GM12878 (cell line): ENCODE data around the gene MYBBP1A. TPM values are rescaled to one million over a fixed set of nuclear protein-coding genes. Genes with fewer than 3 reads are reported as not detected.

Source experiments
- ATAC-seq: fragments of 200-7000 bp; cut with Tn5 transposase; 3 replicates; pipeline ENCODE4 v1.9.1; 2020; ENCODE audit warnings: mild to moderate bottlenecking, moderate library complexity
- BruUV-seq: library from RNA; stranded (reverse); fragments of 400-500 nt; replicated peaks from 2 replicates; lab custom pipeline; 2021; lab: Mats Ljungman, UMichigan
- CTCF ChIA-PET: fragments of 300-600 bp; sonication (Branson Sonifier 250); formaldehyde crosslinking; extraction: SDS; loops from one replicate; lab custom pipeline; 2021; ENCODE audit warnings: inconsistent platforms; lab: Yijun Ruan, JAX
- POLR2A ChIA-PET: fragments of 350-600 bp; formaldehyde crosslinking; extraction: SDS; loops from one replicate; lab custom pipeline; 2021; ENCODE audit warnings: inconsistent platforms; lab: Charles Lee
- RAD21 ChIA-PET: fragments of 300-600 bp; sonication (Branson Sonifier 250); formaldehyde crosslinking; loops from one replicate; lab custom pipeline; 2023; ENCODE audit warnings: antibody characterized with exemption; ENCODE audit not compliant: unreplicated experiment; lab: Charles Lee
- SMC1A ChIA-PET: fragments of 300-600 bp; sonication (Branson Sonifier 250); formaldehyde crosslinking; loops from one replicate; lab custom pipeline; 2023; ENCODE audit not compliant: unreplicated experiment, uncharacterized antibody; lab: Charles Lee
- DNase-seq: peaks from one replicate; pipeline ENCODE4 v3.0.0-alpha.2; 2011; ENCODE audit warnings: low read depth, low spot score
- FAIRE-seq: peaks from 3 replicates; lab custom pipeline; 2011; peaks lifted over from hg19 to GRCh38; lab: Jason Lieb, UNC
- H2AFZ ChIP-seq: 2 replicates; pipeline ENCODE4 v1.6.0; 2011; ENCODE audit warnings: low read depth, low read length, control low read depth; ENCODE audit not compliant: control insufficient read depth
- H3K27ac ChIP-seq: 2 replicates; pipeline ENCODE4 v1.5.1; 2011; ENCODE audit warnings: control low read depth; ENCODE audit not compliant: control insufficient read depth, insufficient read depth
- H3K27me3 ChIP-seq, 2 experiments: replicated peaks in 1 of 2; 2 replicates each; pipeline versions ENCODE4 v1.6.0 to v1.6.1; 2011; ENCODE audit warnings: low read length in 1 of 2; ENCODE audit not compliant: control insufficient read depth in 2 of 2, insufficient read depth in 2 of 2
- H3K36me3 ChIP-seq, 2 experiments: 2 replicates each; pipeline ENCODE4 v1.5.1; 2011; ENCODE audit warnings: low read length in 1 of 2; ENCODE audit not compliant: control insufficient read depth in 2 of 2, insufficient read depth in 2 of 2
- H3K4me1 ChIP-seq: 2 replicates; pipeline ENCODE4 v1.6.1; 2011; ENCODE audit warnings: mild to moderate bottlenecking, low read length, moderate library complexity, mixed read lengths; ENCODE audit not compliant: control insufficient read depth, insufficient read depth
- H3K4me2 ChIP-seq: 2 replicates; pipeline ENCODE4 v1.6.0; 2011; ENCODE audit warnings: control low read depth; ENCODE audit not compliant: control insufficient read depth, insufficient read depth
- H3K4me3 ChIP-seq: fragments of 200-600 bp; sonication (generic); 2 replicates; pipeline ENCODE4 v1.5.1; 2016
- H3K79me2 ChIP-seq: 2 replicates; pipeline ENCODE4 v1.6.0; 2011; ENCODE audit warnings: low read length; ENCODE audit not compliant: control insufficient read depth, insufficient read depth
- H3K9ac ChIP-seq: 2 replicates; pipeline ENCODE4 v1.8.0; 2011; ENCODE audit warnings: low read length, control low read depth, mixed read lengths; ENCODE audit not compliant: control insufficient read depth, insufficient read depth
- H3K9me3 ChIP-seq: replicated peaks from 3 replicates; pipeline ENCODE4 v1.5.1; 2011; ENCODE audit warnings: mild to moderate bottlenecking, low read length; ENCODE audit not compliant: control insufficient read depth, insufficient read depth
- H4K20me1 ChIP-seq: 2 replicates; pipeline ENCODE4 v1.6.0; 2011; ENCODE audit not compliant: control insufficient read depth, insufficient read depth
- BCL3 ChIP-seq: IDR thresholded peaks from 2 replicates; pipeline ENCODE4 v1.6.1; 2011; ENCODE audit warnings: borderline replicate concordance, low read depth, mild to moderate bottlenecking, moderate library complexity, low read length; ENCODE audit not compliant: insufficient read depth, poor library complexity, severe bottlenecking
- BRCA1 ChIP-seq: IDR thresholded peaks from 2 replicates; pipeline ENCODE4 v1.6.1; 2011; ENCODE audit warnings: low read depth, low read length, improper control_type of control experiment
- CHD2 ChIP-seq: IDR thresholded peaks from 2 replicates; pipeline ENCODE4 v1.6.1; 2011; ENCODE audit warnings: low read depth, low read length, improper control_type of control experiment, borderline replicate concordance
- EGR1 ChIP-seq, 2 experiments: IDR thresholded peaks; 1 replicate in 1 of 2; 2 replicates in 1 of 2; pipeline ENCODE4 v1.6.1; 2011 to 2012; ENCODE audit warnings: low read depth in 2 of 2, low read length in 2 of 2, borderline replicate concordance in 1 of 2, mild to moderate bottlenecking in 1 of 2, moderate library complexity in 1 of 2
- FOS ChIP-seq: IDR thresholded peaks from 3 replicates; pipeline ENCODE4 v1.6.1; 2011; ENCODE audit warnings: borderline replicate concordance; ENCODE audit not compliant: insufficient read length; ENCODE audit errors: extremely low read depth
- MTA2 ChIP-seq: fragments of 450-650 bp; IDR thresholded peaks from 2 replicates; pipeline ENCODE4 v1.6.1; 2016; ENCODE audit warnings: low read depth, mild to moderate bottlenecking, moderate library complexity
- NFIC ChIP-seq: IDR thresholded peaks from 2 replicates; pipeline ENCODE4 v1.6.1; 2012; ENCODE audit warnings: low read depth, mild to moderate bottlenecking, inconsistent platforms, low read length, moderate library complexity
- NKRF ChIP-seq: fragments of 450-650 bp; conservative IDR thresholded peaks from 2 replicates; pipeline ENCODE4 v1.6.1; 2017; ENCODE audit warnings: mild to moderate bottlenecking, moderate library complexity
- SREBF2 ChIP-seq: IDR thresholded peaks from 2 replicates; pipeline ENCODE4 v1.6.1; 2012; ENCODE audit warnings: mild to moderate bottlenecking, low read length
- SUPT20H ChIP-seq: IDR thresholded peaks from 2 replicates; pipeline ENCODE4 v1.6.1; 2011; ENCODE audit warnings: low read depth, mild to moderate bottlenecking, low read length, moderate library complexity, borderline replicate concordance; ENCODE audit not compliant: control insufficient read depth
- ZBED1 ChIP-seq: IDR thresholded peaks from 2 replicates; pipeline ENCODE4 v1.6.1; 2016; ENCODE audit warnings: borderline replicate concordance
- WGBS: methylation state at CpG from one replicate; pipeline ENCODE4 v1.1.6; 2016; ENCODE audit warnings: low lambda C conversion rate; ENCODE audit not compliant: insufficient replicate concordance, insufficient coverage; ENCODE audit errors: missing lambda C conversion rate; 5-methylcytosine and 5-hydroxymethylcytosine counted together
- in situ Hi-C: fragments of 300-500 bp; cut with MboI; formaldehyde crosslinking; loops from 9 replicates; pipeline ENCODE4 v1.14.3; 2018; ENCODE audit warnings: mixed read lengths
- intact Hi-C: fragments of 100-400 bp; cut with micrococcal nuclease; formaldehyde crosslinking; loops from one replicate; pipeline ENCODE4 v1.14.2; 2022; ENCODE audit not compliant: unreplicated experiment
- polyA plus RNA-seq, 11 experiments: library from polyadenylated mRNA; depleted of rRNA in 4 of 11; unstranded in 6 of 11; stranded (reverse) in 5 of 11; fragments of >200 nt; fragmentation: Nextera tagmentation in 4 of 11; fragmentation: Illumina TruSeq in 1 of 11; extraction: Ambion mirVana in 4 of 11; extraction: Trizol in 1 of 11; gene quantifications; 1 replicate in 1 of 11; 2 replicates in 10 of 11; pipeline versions ENCODE4 v1.2.1 to v1.2.3, GENCODE V29; 2011 to 2016; ENCODE audit warnings: inconsistent platforms in 2 of 11, missing spikeins in 2 of 11, low read depth in 1 of 11
- total RNA-seq, 4 experiments: library from RNA; depleted of rRNA in 3 of 4; stranded (reverse); fragments of >200 nt in 3 of 4; fragmentation: Illumina TruSeq in 1 of 4; extraction: Trizol in 1 of 4; gene quantifications; 2 replicates each; pipeline versions ENCODE4 v1.2.1 to v1.2.3, GENCODE V29; 2013 to 2021

MYBBP1A gene
- total and polyA plus RNA-seq, 10 of the 15 experiments (the other 5 are each of a cell fraction or from before 2014, with no cell fraction given): 2.5 to 121 (median 71.6) TPM

- intact Hi-C loops (loop anchor here (10.0 kb wide), 1 partner anchor 99 kb away; no protein-coding TSS in a partner anchor), in situ Hi-C loops (no loop called here)
- ATAC-seq (no peak), DNase-seq (no peak), FAIRE-seq (no peak)
- H3K9ac ChIP-seq: no peak overlapping the region
- no peaks in the 10 kb centered on the region for H3K79me2 ChIP-seq
- CTCF ChIA-PET: interaction anchor here (0.6 to 1.4 kb wide), 3 partner anchors 41 to 112 kb away, joined by 3 to 5 read pairs (median 4); no protein-coding TSS in a partner anchor
- peaks cover 10% of the 10 kb centered on the region for H3K4me1 ChIP-seq
- no peak overlapping the region for H2AFZ ChIP-seq
- H3K4me3 ChIP-seq: no peak overlapping the region
- no peaks in the 10 kb centered on the region for H3K27me3 ChIP-seq
- no peaks in the 10 kb centered on the region for H3K36me3 ChIP-seq
- 71% methylated on average over 8 of the region's 8 CpGs for WGBS
- H3K27ac ChIP-seq: no peak overlapping the region
- POLR2A ChIA-PET: no interaction called here
- RAD21 ChIA-PET: interaction anchor here (1.2 kb wide), 1 partner anchor 103 kb away, joined by 7 read pairs; no protein-coding TSS in a partner anchor
- H3K4me2 ChIP-seq: peak overlapping the region; percentile 1; the same call in 1 of the 2 replicates
- no peaks in the 10 kb centered on the region for H4K20me1 ChIP-seq
- BruUV-seq: no TSS peak
- SMC1A ChIA-PET: interaction anchor here (0.7 to 1.3 kb wide), 4 partner anchors 15 to 43 kb away, joined by 3 to 4 read pairs (median 3); no protein-coding TSS in a partner anchor
- TF ChIP-seq FOS (no peak), BCL3 (no peak), NKRF (no peak), EGR1 (IDR thresholded peaks at IDR 0.05; ENCODE audit: borderline replicate concordance in 1 of 2, low read depth in 2 of 2, low read length in 2 of 2) (no peak), NFIC (no peak), CHD2 (no peak), SREBF2 (no peak), MTA2 (no peak), ZBED1 (no peak), BRCA1 (no peak), SUPT20H (no peak)
- no peaks in the 10 kb centered on the region for H3K9me3 ChIP-seq
These were observed 31.2 kb downstream of the MYBBP1A start for GRCh38 chr17:4523946-4524345.
